HG02852 (cell line): ENCODE results near the gene SPIRE2.
"Not testable (repeated sequence)": the region's sequence is repeated elsewhere in the genome, so short reads cannot be mapped to it uniquely, and the experiment has no call there.

Experiments
- ATAC-seq: cut with Tn5 transposase; IDR thresholded peaks from one replicate; pipeline ENCODE4 v1.9.1; 2021; ENCODE audit warnings: mild to moderate bottlenecking, moderate library complexity; ENCODE audit not compliant: unreplicated experiment

The SPIRE2 gene

DNA sequence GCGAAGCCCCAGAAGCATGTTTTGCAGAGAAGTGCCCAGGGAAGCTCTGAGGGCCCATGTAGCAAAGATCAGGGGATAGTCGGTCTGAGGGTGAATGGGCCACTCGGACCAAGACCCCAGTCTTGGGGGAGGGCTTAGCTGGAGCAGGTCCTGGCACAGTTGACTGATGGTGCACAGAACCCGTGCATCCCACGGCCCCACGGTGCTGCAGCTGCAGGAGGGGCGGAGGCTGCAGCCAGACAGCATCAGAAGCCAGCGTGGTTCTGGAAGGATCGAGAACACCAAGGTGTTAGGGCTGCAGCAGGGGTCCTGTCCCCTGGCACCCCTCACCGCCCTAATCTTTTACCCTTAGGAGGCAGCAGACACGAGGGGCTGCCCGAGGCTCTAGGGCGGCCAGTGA lies 83.9 kb downstream of the SPIRE2 start:
- no peak for ATAC-seq

DNA sequence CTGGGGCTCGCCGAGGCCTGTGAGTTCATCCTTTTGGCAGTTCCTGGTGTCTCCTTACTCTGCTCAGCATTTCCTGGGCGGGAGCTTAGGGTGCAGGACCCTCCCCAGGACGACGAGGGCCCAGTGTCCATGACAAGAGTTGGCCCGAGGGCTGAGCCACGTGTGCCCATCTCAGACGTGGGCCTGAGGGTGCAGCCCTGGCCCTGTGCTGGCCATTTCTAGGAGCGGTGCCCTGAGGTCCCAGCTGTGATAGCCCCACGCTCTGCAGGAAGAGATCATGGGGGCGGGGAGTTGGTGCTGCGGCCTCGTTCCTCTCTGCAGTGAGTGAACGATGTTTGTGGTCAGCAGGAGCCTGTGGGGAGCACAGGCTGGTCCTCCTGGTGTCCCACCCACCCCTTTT lies 84.4 kb downstream of the SPIRE2 start:
- ATAC-seq: no peak

DNA sequence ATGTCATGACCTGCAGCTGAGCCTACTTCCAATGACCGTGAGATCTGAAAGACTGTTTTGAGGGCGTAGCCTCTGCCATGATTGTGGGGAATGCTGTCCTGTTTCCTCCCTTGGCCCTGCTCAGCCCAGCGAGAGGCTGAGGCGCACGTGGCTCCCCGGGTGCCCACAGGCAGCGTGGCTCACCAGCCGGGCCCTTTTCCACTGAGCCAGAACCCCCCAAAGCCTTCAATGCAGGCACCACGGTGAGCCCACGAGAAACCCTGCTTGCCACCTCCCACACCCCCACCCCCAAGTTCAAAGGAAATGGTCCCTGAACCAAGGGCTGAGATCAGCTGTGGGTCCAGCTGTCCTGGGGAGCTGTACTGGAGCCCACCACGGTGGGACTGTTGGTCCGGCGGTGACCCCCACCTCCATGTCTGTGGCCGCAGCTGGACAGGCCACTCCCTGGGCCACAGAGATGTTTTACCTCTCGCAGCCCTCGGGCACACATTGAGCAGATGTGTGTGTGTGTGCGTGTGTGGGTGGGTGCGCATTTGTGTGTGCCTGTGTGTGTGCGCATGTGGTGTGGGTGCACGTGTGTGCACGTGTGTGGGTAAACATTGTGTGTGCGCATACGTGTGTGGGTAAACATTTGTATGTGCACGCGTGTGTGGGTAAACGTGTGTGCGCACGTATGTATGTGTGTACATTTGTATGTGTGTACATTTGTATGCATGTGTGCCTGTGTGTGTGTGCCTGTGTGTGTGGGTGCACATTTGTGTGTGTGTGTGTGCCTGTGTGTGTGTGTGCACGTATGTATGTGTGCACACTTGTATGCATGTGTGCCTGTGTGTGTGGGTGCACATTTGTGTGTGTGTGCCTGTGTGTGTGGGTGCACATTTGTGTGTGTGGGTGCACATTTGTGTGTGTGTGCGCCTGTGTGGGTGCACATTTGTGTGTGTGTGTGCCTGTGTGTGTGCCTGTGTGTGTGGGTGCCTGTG lies 85.4 kb downstream of the SPIRE2 start:
- ATAC-seq: no peak

DNA sequence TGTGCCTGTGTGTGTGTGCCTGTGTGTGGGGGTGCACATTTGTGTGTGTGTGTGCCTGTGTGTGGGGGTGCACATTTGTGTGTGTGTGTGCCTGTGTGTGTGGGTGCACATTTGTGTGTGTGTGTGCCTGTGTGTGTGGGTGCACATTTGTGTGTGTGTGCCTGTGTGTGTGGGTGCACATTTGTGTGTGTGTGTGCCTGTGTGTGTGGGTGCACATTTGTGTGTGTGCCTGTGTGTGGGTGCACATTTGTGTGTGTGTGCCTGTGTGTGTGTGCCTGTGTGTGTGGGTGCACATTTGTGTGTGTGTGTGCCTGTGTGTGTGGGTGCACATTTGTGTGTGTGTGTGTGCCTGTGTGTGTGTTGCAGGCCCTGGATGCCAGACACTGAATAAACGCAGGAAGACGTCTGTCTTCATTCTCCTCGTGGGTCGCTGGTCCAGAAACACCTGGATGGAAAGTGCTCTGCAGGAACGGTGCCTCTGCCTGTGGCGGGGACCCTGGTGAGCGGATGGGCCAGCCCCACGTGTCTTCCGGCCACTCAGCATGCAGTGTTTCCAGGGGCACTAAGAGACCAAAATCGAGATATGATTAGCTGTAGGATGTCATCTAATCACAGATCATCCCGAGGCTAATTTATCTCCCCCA lies 86.5 kb downstream of the SPIRE2 start:
- ATAC-seq: not testable (repeated sequence)

GRCh38 chr16:89915303-89916232 lies 87.3 kb downstream of the SPIRE2 start:
- no peak for ATAC-seq

- ATAC-seq: peak; percentile 83
These were observed 89.6 kb downstream of the SPIRE2 start for GRCh38 chr16:89917773-89918452.

DNA sequence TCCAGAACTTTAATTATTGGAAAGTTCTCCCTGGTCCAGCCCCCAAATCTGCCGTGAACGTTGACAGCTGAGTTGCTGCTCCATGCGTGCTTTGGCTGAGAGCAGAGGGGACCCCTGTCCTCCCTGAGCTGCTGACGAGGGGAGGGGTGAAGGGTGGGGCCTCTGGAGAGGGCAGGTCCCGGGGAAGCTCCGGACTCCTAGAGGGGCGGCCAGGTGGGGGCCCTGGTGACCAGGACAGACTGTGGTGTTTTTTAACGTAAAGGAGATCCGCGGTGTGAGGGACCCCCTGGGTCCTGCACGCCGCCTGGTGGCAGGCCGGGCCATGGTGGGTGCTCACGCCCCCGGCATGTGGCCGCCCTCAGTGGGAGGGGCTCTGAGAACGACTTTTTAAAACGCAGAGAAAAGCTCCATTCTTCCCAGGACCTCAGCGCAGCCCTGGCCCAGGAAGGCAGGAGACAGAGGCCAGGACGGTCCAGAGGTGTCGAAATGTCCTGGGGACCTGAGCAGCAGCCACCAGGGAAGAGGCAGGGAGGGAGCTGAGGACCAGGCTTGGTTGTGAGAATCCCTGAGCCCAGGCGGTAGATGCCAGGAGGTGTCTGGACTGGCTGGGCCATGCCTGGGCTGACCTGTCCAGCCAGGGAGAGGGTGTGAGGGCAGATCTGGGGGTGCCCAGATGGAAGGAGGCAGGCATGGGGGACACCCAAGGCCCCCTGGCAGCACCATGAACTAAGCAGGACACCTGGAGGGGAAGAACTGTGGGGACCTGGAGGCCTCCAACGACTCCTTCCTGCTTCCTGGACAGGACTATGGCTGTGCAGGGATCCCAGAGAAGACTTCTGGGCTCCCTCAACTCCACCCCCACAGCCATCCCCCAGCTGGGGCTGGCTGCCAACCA lies 90.4 kb downstream of the SPIRE2 start, which contains the start of gene MC1R:
Gene MC1R (plus strand): TSS at position 410 of the 895 bp plus-strand sequence. CDS start 397 bp downstream, at position 807.
- ATAC-seq: no peak

DNA sequence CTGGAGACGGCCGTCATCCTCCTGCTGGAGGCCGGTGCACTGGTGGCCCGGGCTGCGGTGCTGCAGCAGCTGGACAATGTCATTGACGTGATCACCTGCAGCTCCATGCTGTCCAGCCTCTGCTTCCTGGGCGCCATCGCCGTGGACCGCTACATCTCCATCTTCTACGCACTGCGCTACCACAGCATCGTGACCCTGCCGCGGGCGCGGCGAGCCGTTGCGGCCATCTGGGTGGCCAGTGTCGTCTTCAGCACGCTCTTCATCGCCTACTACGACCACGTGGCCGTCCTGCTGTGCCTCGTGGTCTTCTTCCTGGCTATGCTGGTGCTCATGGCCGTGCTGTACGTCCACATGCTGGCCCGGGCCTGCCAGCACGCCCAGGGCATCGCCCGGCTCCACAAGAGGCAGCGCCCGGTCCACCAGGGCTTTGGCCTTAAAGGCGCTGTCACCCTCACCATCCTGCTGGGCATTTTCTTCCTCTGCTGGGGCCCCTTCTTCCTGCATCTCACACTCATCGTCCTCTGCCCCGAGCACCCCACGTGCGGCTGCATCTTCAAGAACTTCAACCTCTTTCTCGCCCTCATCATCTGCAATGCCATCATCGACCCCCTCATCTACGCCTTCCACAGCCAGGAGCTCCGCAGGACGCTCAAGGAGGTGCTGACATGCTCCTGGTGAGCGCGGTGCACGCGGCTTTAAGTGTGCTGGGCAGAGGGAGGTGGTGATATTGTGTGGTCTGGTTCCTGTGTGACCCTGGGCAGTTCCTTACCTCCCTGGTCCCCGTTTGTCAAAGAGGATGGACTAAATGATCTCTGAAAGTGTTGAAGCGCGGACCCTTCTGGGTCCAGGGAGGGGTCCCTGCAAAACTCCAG lies 91.5 kb downstream of the SPIRE2 start:
- no peak for ATAC-seq

DNA sequence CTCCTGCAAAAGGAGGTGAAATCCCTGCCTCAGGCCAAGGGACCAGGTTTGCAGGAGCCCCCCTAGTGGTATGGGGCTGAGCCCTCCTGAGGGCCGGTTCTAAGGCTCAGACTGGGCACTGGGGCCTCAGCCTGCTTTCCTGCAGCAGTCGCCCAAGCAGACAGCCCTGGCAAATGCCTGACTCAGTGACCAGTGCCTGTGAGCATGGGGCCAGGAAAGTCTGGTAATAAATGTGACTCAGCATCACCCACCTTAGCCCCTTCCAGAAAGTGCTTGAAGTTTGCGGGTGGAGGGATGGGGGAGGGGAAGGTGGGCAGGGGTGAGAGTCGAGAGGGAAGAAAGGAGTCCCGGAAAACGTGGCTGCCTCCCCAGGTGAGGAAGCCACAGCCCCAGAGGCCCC lies 92.4 kb downstream of the SPIRE2 start:
- no peak for ATAC-seq
